Nephron progenitor cell (in vitro differentiated cells): ENCODE measurements around the gene ADAMTS16.

Source experiments
- DNase-seq: peaks from one replicate; pipeline ENCODE4 v3.0.0; 2021
- H3K27ac Mint-ChIP-seq: 2 replicates; pipeline ENCODE4 v1.8.0; 2021; ENCODE audit warnings: mild to moderate bottlenecking, moderate library complexity, mixed read lengths
- H3K27me3 Mint-ChIP-seq: 2 replicates; pipeline ENCODE4 v1.8.0; 2021; ENCODE audit warnings: mild to moderate bottlenecking, low read depth, mixed read lengths; ENCODE audit not compliant: poor library complexity
- H3K36me3 Mint-ChIP-seq: 2 replicates; pipeline ENCODE4 v1.8.0; 2021; ENCODE audit warnings: low read depth, mixed read lengths
- H3K4me1 Mint-ChIP-seq: 2 replicates; pipeline ENCODE4 v1.8.0; 2021; ENCODE audit warnings: mixed read lengths
- H3K4me3 Mint-ChIP-seq: 2 replicates; pipeline ENCODE4 v1.8.0; 2021; ENCODE audit warnings: mild to moderate bottlenecking, moderate library complexity, mixed read lengths
- H3K9me3 Mint-ChIP-seq: 2 replicates; pipeline ENCODE4 v1.8.0; 2021; ENCODE audit warnings: mild to moderate bottlenecking, moderate library complexity, mixed read lengths
- CTCF ChIP-seq: fragments of 200-600 bp; sonication (generic); IDR thresholded peaks from 2 replicates; pipeline ENCODE4 v1.5.0; 2021; ENCODE audit warnings: antibody characterized with exemption

The ADAMTS16 gene

GRCh38 chr5:5350101-5350500, 210.0 kb downstream of the ADAMTS16 start:
- no peak for DNase-seq
- Mint-ChIP-seq H3K36me3 (no peaks in the 10 kb centered on the region), H3K4me3 (no peak overlapping the region), H3K4me1 (peaks cover 33% of the 10 kb centered on the region), H3K9me3 (no peaks in the 10 kb centered on the region), H3K27ac (no peak overlapping the region), H3K27me3 (peaks cover 11% of the 10 kb centered on the region)
- TF ChIP-seq CTCF = no peak

GRCh38 chr5:5351288-5351979, 211.3 kb downstream of the ADAMTS16 start:
- H3K27ac Mint-ChIP-seq = no peak overlapping the region
- no peak overlapping the region for H3K4me3 Mint-ChIP-seq
- DNase-seq = no peak
- peaks cover 37% of the 10 kb centered on the region for H3K4me1 Mint-ChIP-seq
- no peaks in the 10 kb centered on the region for H3K36me3 Mint-ChIP-seq
- no peaks in the 10 kb centered on the region for H3K9me3 Mint-ChIP-seq
- TF ChIP-seq CTCF = no peak
- peaks cover 11% of the 10 kb centered on the region for H3K27me3 Mint-ChIP-seq

GRCh38 chr5:5352675-5353074, 212.5 kb downstream of the ADAMTS16 start:
- Mint-ChIP-seq H3K9me3 (no peaks in the 10 kb centered on the region), H3K27ac (no peak overlapping the region), H3K36me3 (no peaks in the 10 kb centered on the region), H3K4me1 (peaks cover 35% of the 10 kb centered on the region), H3K4me3 (no peak overlapping the region), H3K27me3 (peaks cover 11% of the 10 kb centered on the region)
- TF ChIP-seq CTCF = no peak
- DNase-seq = no peak

GRCh38 chr5:5353681-5354080, 213.6 kb downstream of the ADAMTS16 start:
- Mint-ChIP-seq H3K4me1 (peaks cover 30% of the 10 kb centered on the region), H3K4me3 (no peak overlapping the region), H3K27ac (no peak overlapping the region), H3K9me3 (no peaks in the 10 kb centered on the region), H3K36me3 (no peaks in the 10 kb centered on the region), H3K27me3 (peaks cover 6% of the 10 kb centered on the region)
- no peak for TF ChIP-seq CTCF
- no peak for DNase-seq

GRCh38 chr5:5356765-5357164, 216.6 kb downstream of the ADAMTS16 start:
- Mint-ChIP-seq H3K36me3 (no peaks in the 10 kb centered on the region), H3K27me3 (peaks cover 6% of the 10 kb centered on the region), H3K27ac (no peak overlapping the region), H3K4me1 (peaks cover 40% of the 10 kb centered on the region), H3K4me3 (no peak overlapping the region), H3K9me3 (no peaks in the 10 kb centered on the region)
- no peak for TF ChIP-seq CTCF
- DNase-seq = no peak

GRCh38 chr5:5359618-5360017, 219.5 kb downstream of the ADAMTS16 start:
- no peak for TF ChIP-seq CTCF
- Mint-ChIP-seq H3K27ac (peak overlapping the region; percentile 66), H3K27me3 (peaks cover 5% of the 10 kb centered on the region)

More at GRCh38 chr5:5359618-5360017, 219.5 kb downstream of the ADAMTS16 start:
- Mint-ChIP-seq H3K4me1 (peaks cover 44% of the 10 kb centered on the region), H3K9me3 (no peaks in the 10 kb centered on the region), H3K36me3 (no peaks in the 10 kb centered on the region), H3K4me3 (no peak overlapping the region)
- no peak for DNase-seq
